MM.1S (cell line): Measurements from ENCODE around the gene TEX264.

ENCODE experiments used
- EZH2 ChIP-seq: fragments of 300-600 bp; sonication (generic); optimal IDR thresholded peaks from 2 replicates; pipeline ENCODE3; 2017; ENCODE audit warnings: low read depth, mild to moderate bottlenecking, antibody characterized with exemption, low read length, mixed read lengths
- TF ChIP-seq, protein P1 (sequence below): fragments of 300-600 bp; sonication (generic); IDR thresholded peaks from 2 replicates; pipeline ENCODE4 v1.5.1; 2016; ENCODE audit warnings: antibody characterized with exemption, low read length, mixed read lengths

- TF ChIP-seq, protein P1, sequence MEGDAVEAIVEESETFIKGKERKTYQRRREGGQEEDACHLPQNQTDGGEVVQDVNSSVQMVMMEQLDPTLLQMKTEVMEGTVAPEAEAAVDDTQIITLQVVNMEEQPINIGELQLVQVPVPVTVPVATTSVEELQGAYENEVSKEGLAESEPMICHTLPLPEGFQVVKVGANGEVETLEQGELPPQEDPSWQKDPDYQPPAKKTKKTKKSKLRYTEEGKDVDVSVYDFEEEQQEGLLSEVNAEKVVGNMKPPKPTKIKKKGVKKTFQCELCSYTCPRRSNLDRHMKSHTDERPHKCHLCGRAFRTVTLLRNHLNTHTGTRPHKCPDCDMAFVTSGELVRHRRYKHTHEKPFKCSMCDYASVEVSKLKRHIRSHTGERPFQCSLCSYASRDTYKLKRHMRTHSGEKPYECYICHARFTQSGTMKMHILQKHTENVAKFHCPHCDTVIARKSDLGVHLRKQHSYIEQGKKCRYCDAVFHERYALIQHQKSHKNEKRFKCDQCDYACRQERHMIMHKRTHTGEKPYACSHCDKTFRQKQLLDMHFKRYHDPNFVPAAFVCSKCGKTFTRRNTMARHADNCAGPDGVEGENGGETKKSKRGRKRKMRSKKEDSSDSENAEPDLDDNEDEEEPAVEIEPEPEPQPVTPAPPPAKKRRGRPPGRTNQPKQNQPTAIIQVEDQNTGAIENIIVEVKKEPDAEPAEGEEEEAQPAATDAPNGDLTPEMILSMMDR, result no peak
- no peak for TF ChIP-seq EZH2
Observed at GRCh38 chr3:51702156-51702555, 31.1 kb downstream of the TEX264 start.
